ENCODE measurements around the gene EIF3F. TPM values are rescaled to one million over a fixed set of nuclear protein-coding genes. Genes with fewer than 3 reads are reported as not detected.

The EIF3F gene
- polyA plus RNA-seq, 1 donor from 2014 or later, result 266 TPM

DNA sequence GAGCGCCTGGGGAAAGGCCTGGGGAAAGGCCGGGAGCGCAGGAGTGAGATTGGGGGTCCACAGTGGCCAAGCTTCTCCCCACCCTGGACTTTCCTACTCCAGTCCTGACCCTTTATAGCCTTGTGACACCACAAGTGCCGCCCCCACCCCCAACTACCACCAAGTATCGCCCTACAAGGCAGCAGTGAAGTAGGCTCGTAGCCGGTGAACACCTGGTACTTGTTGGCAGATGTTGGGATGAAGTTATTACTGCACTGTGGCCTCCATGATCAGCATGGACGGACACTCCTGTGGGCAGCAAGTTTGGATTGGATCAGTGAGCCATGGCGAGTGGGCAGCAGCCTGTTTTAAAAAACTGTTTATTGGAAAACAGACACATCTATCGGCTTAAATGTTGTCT is 45.0 kb downstream of the EIF3F start:
- Histone ChIP-seq H3K27ac (ENCODE audit: low read length) (no peak overlapping the region), H3K79me2 (replicated peaks; ENCODE audit: insufficient read depth, low read length) (peaks cover 2% of the 10 kb centered on the region), H3K9me2 (ENCODE audit: insufficient read depth, low read length) (no peaks in the 10 kb centered on the region), H3K27me3 (ENCODE audit: insufficient read depth, low read depth, low read length) (no peaks in the 10 kb centered on the region), H3K4me3 (ENCODE audit: low read length) (no peak overlapping the region), H4K20me1 (ENCODE audit: insufficient read depth) (no peaks in the 10 kb centered on the region), H3K4me2 (ENCODE audit: low read length) (no peak overlapping the region), H3F3A (ENCODE audit: insufficient read depth, low read length, poor library complexity, severe bottlenecking) (no peaks in the 10 kb centered on the region), H3K9me3 (ENCODE audit: low read length) (no peaks in the 10 kb centered on the region), H3K36me3 (ENCODE audit: insufficient read depth, low read length) (no peaks in the 10 kb centered on the region), H3K9ac (ENCODE audit: low read length) (no peak overlapping the region), H2AFZ (ENCODE audit: low read depth, low read length) (no peak overlapping the region)
- TF ChIP-seq, protein P1, sequence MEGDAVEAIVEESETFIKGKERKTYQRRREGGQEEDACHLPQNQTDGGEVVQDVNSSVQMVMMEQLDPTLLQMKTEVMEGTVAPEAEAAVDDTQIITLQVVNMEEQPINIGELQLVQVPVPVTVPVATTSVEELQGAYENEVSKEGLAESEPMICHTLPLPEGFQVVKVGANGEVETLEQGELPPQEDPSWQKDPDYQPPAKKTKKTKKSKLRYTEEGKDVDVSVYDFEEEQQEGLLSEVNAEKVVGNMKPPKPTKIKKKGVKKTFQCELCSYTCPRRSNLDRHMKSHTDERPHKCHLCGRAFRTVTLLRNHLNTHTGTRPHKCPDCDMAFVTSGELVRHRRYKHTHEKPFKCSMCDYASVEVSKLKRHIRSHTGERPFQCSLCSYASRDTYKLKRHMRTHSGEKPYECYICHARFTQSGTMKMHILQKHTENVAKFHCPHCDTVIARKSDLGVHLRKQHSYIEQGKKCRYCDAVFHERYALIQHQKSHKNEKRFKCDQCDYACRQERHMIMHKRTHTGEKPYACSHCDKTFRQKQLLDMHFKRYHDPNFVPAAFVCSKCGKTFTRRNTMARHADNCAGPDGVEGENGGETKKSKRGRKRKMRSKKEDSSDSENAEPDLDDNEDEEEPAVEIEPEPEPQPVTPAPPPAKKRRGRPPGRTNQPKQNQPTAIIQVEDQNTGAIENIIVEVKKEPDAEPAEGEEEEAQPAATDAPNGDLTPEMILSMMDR (IDR thresholded peaks at IDR 0.05; ENCODE audit: poor library complexity, severe bottlenecking), result no peak
- TF ChIP-seq, protein P2, sequence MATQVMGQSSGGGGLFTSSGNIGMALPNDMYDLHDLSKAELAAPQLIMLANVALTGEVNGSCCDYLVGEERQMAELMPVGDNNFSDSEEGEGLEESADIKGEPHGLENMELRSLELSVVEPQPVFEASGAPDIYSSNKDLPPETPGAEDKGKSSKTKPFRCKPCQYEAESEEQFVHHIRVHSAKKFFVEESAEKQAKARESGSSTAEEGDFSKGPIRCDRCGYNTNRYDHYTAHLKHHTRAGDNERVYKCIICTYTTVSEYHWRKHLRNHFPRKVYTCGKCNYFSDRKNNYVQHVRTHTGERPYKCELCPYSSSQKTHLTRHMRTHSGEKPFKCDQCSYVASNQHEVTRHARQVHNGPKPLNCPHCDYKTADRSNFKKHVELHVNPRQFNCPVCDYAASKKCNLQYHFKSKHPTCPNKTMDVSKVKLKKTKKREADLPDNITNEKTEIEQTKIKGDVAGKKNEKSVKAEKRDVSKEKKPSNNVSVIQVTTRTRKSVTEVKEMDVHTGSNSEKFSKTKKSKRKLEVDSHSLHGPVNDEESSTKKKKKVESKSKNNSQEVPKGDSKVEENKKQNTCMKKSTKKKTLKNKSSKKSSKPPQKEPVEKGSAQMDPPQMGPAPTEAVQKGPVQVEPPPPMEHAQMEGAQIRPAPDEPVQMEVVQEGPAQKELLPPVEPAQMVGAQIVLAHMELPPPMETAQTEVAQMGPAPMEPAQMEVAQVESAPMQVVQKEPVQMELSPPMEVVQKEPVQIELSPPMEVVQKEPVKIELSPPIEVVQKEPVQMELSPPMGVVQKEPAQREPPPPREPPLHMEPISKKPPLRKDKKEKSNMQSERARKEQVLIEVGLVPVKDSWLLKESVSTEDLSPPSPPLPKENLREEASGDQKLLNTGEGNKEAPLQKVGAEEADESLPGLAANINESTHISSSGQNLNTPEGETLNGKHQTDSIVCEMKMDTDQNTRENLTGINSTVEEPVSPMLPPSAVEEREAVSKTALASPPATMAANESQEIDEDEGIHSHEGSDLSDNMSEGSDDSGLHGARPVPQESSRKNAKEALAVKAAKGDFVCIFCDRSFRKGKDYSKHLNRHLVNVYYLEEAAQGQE (IDR thresholded peaks at IDR 0.05; ENCODE audit: borderline replicate concordance), result no peak
- TF ChIP-seq EZH2 (IDR thresholded peaks at IDR 0.05; ENCODE audit: borderline replicate concordance, insufficient read depth, low read length, poor library complexity, severe bottlenecking) (no peak), EP300 (conservative IDR thresholded peaks at IDR 0.05; ENCODE audit: poor library complexity, severe bottlenecking) (no peak), SMC3 (conservative IDR thresholded peaks at IDR 0.05; ENCODE audit: poor library complexity) (no peak)

DNA sequence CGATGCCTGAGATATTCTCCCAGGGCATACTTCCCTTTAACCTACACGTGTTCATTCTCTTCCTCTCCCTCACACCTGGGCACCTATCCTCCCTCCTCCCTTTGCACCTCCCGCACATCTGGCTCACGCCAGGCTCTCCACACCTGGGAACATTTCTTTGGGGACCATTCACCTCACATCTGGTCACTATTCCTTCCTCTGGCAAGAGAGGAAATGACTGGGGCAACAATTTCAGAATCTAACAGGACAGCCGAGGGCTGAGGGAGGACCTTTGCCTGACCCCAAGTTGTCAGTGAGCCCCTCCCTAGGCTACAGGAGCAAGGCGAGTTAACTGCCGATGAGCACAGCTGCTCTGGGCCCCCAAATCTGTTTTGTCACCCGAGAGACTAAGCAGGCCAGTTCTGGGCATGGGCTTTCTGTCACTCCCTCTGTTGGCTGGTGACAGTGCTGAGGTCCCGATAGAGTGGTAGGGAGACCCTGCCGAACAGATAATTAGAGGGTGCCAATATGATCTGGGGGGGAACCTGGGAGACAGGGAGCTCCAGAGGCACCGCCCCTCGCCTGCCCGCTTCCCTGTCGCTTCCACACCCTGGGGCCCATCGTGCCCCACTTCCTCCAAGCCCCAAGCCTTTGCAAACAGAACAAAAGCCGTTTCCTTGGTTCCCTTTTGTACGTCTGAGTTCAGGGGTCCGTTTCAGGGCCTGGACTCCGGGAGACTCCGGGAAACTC is 45.6 kb downstream of the EIF3F start:
- Histone ChIP-seq H3K79me2 (replicated peaks; ENCODE audit: insufficient read depth, low read length) (peaks cover 8% of the 10 kb centered on the region), H3K4me2 (ENCODE audit: low read length) (no peak overlapping the region), H2AFZ (ENCODE audit: low read depth, low read length) (no peak overlapping the region), H3K4me3 (ENCODE audit: low read length) (no peak overlapping the region), H3K27ac (ENCODE audit: low read length) (no peak overlapping the region), H3K9ac (ENCODE audit: low read length) (no peak overlapping the region), H3F3A (ENCODE audit: insufficient read depth, low read length, poor library complexity, severe bottlenecking) (no peaks in the 10 kb centered on the region), H3K36me3 (ENCODE audit: insufficient read depth, low read length) (no peaks in the 10 kb centered on the region), H4K20me1 (ENCODE audit: insufficient read depth) (no peaks in the 10 kb centered on the region), H3K27me3 (ENCODE audit: insufficient read depth, low read depth, low read length) (no peaks in the 10 kb centered on the region), H3K9me2 (ENCODE audit: insufficient read depth, low read length) (no peaks in the 10 kb centered on the region), H3K9me3 (ENCODE audit: low read length) (no peaks in the 10 kb centered on the region)
- no peak for TF ChIP-seq SMC3 (conservative IDR thresholded peaks at IDR 0.05; ENCODE audit: poor library complexity)
- TF ChIP-seq RAD21 (conservative IDR thresholded peaks at IDR 0.05), result no peak
- TF ChIP-seq, protein P2 (IDR thresholded peaks at IDR 0.05; ENCODE audit: borderline replicate concordance), result no peak
- TF ChIP-seq TAF1 (IDR thresholded peaks at IDR 0.05; ENCODE audit: low read depth), result no peak
- no peak for TF ChIP-seq POLR2AphosphoS5 (IDR thresholded peaks at IDR 0.05)
- no peak for TF ChIP-seq EZH2 (IDR thresholded peaks at IDR 0.05; ENCODE audit: borderline replicate concordance, insufficient read depth, low read length, poor library complexity, severe bottlenecking)
- TF ChIP-seq, protein P1 (IDR thresholded peaks at IDR 0.05; ENCODE audit: poor library complexity, severe bottlenecking), result no peak
- no peak for TF ChIP-seq EP300 (conservative IDR thresholded peaks at IDR 0.05; ENCODE audit: poor library complexity, severe bottlenecking)
- TF ChIP-seq MXI1 (conservative IDR thresholded peaks at IDR 0.05; ENCODE audit: poor library complexity, severe bottlenecking), result no peak

Data from neural cell (in vitro differentiated cells).